ENCODE data around the gene PEX14. TPM values are rescaled to one million over a fixed set of nuclear protein-coding genes. Genes with fewer than 3 reads are reported as not detected.
A peak's percentile ranks its signal among the peaks of the same experiment; 100 is the strongest.

Gene PEX14
- total and polyA plus RNA-seq, 8 donors: 17.3 to 22.9 (median 20.7) TPM

DNA sequence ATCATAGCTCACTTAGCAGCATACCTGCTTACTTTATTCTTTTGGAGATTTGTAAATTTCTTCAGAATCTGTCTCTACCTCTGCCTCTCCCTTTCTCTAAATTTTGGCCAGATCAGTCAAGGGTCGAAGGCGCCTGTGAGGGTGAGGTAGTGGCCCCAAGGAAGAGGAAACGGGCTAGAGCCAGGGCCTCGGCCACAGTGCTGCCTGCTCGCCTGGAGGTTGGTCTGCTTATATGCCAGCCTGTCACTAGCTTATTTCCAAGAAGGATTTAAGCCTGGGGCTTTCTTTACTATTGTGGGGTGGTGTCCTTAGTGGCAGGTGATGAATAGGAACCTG is 19.6 kb downstream of the PEX14 start:
- intact Hi-C loops (cut with DNase I): loop anchor here in 1 of 2 donors (10.0 kb wide), 2 partner anchors 60 to 370 kb away; partner anchors contain the start of gene CENPS
- Histone ChIP-seq H3K27me3 (no peaks in the 10 kb centered on the region), H3K4me1 (peaks cover 10 to 20% of the 10 kb centered on the region in 2 donors), H3K27ac (no peak overlapping the region), H3K9me3 (no peaks in the 10 kb centered on the region), H3K4me3 (no peak overlapping the region), H3K36me3 (peaks cover 0 to 9% of the 10 kb centered on the region in 2 donors)
- TF ChIP-seq, protein P1, sequence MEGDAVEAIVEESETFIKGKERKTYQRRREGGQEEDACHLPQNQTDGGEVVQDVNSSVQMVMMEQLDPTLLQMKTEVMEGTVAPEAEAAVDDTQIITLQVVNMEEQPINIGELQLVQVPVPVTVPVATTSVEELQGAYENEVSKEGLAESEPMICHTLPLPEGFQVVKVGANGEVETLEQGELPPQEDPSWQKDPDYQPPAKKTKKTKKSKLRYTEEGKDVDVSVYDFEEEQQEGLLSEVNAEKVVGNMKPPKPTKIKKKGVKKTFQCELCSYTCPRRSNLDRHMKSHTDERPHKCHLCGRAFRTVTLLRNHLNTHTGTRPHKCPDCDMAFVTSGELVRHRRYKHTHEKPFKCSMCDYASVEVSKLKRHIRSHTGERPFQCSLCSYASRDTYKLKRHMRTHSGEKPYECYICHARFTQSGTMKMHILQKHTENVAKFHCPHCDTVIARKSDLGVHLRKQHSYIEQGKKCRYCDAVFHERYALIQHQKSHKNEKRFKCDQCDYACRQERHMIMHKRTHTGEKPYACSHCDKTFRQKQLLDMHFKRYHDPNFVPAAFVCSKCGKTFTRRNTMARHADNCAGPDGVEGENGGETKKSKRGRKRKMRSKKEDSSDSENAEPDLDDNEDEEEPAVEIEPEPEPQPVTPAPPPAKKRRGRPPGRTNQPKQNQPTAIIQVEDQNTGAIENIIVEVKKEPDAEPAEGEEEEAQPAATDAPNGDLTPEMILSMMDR (IDR thresholded peaks at IDR 0.05): no peak
- DNase-seq (no peak), ATAC-seq (no peak)

DNA sequence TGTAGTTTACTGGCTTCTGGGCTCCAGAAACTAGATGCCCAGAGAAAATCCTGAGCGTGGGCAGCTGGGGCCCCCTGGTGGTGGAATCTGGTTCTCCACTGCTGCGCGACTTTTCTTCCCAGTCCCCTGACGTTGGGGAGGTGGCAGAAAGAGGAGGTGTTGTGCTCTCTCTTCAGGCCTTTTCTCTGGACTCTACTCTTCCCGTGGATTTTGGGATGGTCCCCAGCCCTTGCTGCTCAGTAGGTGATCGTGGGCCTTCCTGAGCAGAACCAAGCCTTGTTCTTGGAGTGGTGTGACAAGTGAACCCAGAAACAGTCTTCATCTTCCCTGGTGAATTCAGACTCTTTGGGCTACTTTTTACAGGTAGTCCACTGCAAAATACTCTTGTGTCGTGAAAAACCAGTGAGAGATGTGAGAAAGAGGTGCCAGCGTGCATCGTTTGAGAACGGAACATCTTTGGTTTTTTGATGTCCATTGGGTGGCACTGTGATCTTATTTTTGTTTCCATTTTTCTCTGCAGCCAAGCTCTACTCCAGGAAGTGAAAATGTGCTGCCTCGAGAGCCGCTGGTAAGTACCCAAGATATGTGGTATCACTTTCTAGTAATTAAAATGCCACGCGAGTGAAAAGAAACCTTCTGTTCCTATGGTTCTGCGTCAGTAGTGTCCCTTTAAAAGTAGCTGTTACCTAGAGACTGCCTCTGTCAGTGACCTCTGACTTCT is 20.2 kb downstream of the PEX14 start:
- ATAC-seq: peak; percentile 94
- TF ChIP-seq, protein P1 (IDR thresholded peaks at IDR 0.05): peak; percentile 93 to 96
- H3K4me3 ChIP-seq: peak overlapping the region in 1 of 2 donors; percentile 9

DNA sequence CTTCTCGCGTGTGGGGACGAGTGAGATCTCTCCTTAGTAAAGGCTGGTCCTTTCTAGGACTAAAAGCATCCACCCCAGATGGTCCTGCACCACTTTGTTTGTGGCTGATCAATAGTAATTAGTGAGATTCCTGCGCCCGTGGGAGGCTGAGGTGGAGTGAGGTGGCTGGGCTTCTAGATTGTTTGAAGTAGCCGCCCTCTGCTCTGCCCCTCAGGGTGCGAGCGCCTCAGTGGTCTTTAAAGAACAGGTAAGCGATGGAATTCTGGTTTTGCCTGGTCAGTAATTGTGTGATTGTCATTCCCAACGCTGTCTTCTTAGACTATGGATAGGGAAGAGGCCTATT is 20.7 kb downstream of the PEX14 start:
- ATAC-seq (no peak), DNase-seq (no peak)
- TF ChIP-seq, protein P1 (IDR thresholded peaks at IDR 0.05): no peak
- Histone ChIP-seq H3K9me3 (no peaks in the 10 kb centered on the region), H3K4me3 (peak overlapping the region in 1 of 2 donors; percentile 9), H3K4me1 (peaks cover 10 to 17% of the 10 kb centered on the region in 2 donors), H3K27me3 (no peaks in the 10 kb centered on the region), H3K36me3 (peaks cover 0 to 9% of the 10 kb centered on the region in 2 donors), H3K27ac (peak overlapping the region in 1 of 2 donors; percentile 37)
- intact Hi-C loops (cut with DNase I): loop anchor here in 1 of 2 donors (10.0 kb wide), 2 partner anchors 61 to 369 kb away; partner anchors contain the start of gene CENPS

More for the DNA sequence above, 20.2 kb downstream of the PEX14 start:
- Histone ChIP-seq H3K27ac (peak overlapping the region in 1 of 2 donors; percentile 37), H3K27me3 (no peaks in the 10 kb centered on the region), H3K36me3 (peaks cover 0 to 9% of the 10 kb centered on the region in 2 donors), H3K9me3 (no peaks in the 10 kb centered on the region), H3K4me1 (peaks cover 10 to 17% of the 10 kb centered on the region in 2 donors)
- intact Hi-C loops (cut with DNase I): loop anchor here in 1 of 2 donors (10.0 kb wide), 2 partner anchors 60 to 370 kb away; partner anchors contain the start of gene CENPS
- DNase-seq: peak; percentile 52 to 92 (median 70)

DNA sequence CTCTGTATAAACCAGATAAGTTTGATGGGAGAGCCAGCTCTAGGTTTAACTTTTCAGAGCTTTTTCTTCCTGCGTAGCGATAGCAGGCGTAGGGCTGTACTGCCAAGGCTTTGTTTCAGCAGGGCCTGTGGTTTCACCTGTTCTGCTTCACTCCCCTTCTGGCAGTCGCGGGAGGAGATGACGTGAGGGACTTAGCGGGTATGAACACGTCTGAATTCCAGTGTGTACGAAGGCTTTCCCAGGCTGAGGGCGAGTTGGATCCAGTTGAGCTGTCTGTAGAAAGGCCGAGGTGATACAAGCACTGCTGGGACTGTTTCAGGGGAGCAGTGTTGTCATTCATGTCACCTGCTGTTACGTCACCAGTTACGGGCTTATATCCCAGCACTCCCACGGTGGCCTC is 21.2 kb downstream of the PEX14 start:
- Histone ChIP-seq H3K27me3 (no peaks in the 10 kb centered on the region), H3K4me1 (peaks cover 10 to 17% of the 10 kb centered on the region in 2 donors), H3K9me3 (no peaks in the 10 kb centered on the region), H3K36me3 (peaks cover 0 to 9% of the 10 kb centered on the region in 2 donors), H3K27ac (no peak overlapping the region), H3K4me3 (no peak overlapping the region)
- ATAC-seq (no peak), DNase-seq (no peak)
- TF ChIP-seq, protein P1 (IDR thresholded peaks at IDR 0.05): no peak
- intact Hi-C loops (cut with DNase I): loop anchor here in 1 of 2 donors (10.0 kb wide), 2 partner anchors 61 to 369 kb away; partner anchors contain the start of gene CENPS

DNA sequence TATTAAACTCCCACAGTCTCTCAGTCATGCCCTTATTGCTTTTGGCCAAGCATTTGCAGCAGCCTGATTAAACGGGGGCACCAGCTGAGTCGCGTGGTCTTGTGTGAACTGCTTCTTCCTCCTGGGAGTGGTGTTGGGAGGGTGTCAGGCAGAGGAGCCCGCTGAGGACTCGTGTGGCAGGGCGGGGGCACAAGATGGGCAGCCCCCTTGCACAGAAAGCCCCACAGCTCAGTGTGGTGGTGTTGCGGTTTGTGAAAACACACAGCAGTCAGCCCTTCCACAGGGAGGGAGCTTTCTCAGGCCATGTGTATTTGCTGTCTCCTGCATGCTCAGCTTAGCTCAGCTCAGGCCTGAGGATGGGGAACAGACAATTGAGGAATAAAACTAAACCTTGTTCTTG is 22.4 kb downstream of the PEX14 start:
- Histone ChIP-seq H3K27ac (no peak overlapping the region), H3K4me1 (peaks cover 10 to 24% of the 10 kb centered on the region in 2 donors), H3K27me3 (no peaks in the 10 kb centered on the region), H3K4me3 (no peak overlapping the region), H3K9me3 (no peaks in the 10 kb centered on the region), H3K36me3 (peaks cover 0 to 9% of the 10 kb centered on the region in 2 donors)
- TF ChIP-seq, protein P1 (IDR thresholded peaks at IDR 0.05): no peak
- no peak for DNase-seq
- intact Hi-C loops (cut with DNase I): loop anchor here in 1 of 2 donors (10.0 kb wide), 2 partner anchors 62 to 368 kb away; partner anchors contain the start of gene CENPS
- no peak for ATAC-seq
